NCI-H460 (cell line): ENCODE data around the gene PSMG4. TPM values are rescaled to one million over a fixed set of nuclear protein-coding genes. Genes with fewer than 3 reads are reported as not detected.

ENCODE experiments used
- DNase-seq: peaks from one replicate; pipeline ENCODE4 v3.0.0-alpha.2; 2016; ENCODE audit warnings: low read depth; ENCODE audit errors: extremely low read depth
- total RNA-seq: library from RNA; depleted of rRNA; stranded (reverse); fragments of >200 nt; shearing (Covaris generic); gene quantifications from 2 replicates; pipeline ENCODE4 v1.2.3, GENCODE V29; 2014; rRNA removed

Gene PSMG4
- total RNA-seq, 1 experiment from 2014 or later, result 25.4 TPM

DNA sequence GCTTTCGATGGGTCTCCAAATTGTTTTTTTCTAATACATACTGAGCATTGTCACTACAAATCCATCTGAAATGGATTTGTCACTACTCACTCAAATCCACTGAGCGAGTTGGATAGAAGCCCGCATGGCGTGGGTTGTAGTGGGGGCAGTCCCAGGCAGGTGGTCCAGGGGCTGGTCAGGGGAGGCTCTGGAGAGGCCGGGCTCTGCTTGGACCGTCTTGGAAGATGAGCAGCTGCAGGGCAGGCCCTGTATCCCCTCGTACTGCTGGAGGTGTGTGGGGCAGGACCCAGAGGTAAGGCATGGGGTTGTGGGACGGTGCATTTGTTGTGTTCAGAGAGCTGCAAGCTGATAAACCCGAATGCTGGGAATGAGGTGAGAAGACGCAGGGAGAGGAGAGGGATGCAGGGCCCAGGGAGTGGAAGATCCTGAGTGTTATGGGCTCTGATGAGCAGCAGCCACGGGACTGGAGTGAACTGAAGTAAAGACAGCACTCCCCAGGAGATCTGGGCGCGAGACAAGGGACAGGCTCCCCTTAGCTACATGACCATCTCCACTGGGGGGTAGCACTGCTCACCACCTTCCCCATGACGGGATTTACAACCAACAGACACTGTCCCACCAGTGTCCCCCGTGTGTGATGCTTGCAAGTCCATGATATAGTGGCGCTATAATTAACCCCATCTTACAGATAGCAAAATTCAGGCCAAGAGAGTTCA, 45.9 kb downstream of the PSMG4 start:
- DNase-seq, result no peak

DNA sequence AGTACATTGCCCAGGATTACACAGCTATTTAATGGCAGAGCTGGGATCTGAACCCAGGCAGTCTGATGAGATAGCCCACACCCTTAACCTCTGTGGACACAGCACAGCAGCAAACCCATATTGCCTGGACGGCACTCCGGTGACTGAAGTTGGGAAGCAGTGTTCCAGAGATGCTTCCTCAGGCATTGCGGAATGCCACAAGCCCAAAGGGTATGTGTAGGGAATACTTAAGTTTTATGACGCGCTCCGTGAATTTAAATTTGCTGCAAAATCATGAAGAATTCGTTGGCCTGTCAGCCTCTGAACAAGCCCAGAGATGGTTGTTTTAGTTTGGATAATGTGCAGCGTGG, 46.4 kb downstream of the PSMG4 start:
- DNase-seq, result no peak

DNA sequence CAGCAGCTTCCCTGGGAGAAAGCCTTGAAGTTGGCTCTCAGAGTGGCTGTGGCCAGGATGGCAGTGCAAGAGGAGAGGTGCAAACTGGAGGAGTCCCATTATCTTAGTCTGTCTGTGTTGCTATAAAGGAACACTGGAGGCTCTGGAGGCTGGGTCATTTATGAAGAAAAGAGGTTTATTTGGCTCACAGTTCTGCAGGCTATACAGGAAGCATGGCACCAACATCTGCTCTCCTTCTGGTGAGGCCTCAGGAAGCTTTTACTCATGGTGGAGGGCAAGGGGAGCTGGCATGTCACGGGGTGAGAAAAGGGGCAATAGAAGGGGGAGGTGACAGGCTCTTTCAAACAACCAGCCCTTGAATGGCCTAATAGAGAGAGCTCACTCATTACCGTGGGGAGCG, 47.1 kb downstream of the PSMG4 start:
- no peak for DNase-seq

DNA sequence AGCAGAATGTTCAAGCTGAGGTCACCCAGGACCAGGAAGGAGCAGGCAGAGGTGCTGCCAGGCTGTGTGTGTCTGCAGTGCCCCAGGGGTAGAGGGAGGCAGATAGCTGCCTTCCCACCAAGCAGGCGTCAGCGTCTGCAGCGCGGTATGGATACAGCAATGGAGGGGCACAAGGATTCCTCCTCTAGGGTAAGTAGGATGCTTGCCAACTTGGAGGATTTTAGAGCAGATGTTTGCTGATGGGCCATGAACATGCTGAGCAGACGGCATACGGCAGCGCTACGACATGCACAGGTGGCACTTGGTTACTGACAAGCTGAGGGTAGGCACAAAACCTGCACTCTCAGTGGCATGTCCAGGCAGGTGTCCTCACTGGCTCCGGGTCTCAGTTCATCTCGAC, 48.1 kb downstream of the PSMG4 start:
- DNase-seq, result no peak

DNA sequence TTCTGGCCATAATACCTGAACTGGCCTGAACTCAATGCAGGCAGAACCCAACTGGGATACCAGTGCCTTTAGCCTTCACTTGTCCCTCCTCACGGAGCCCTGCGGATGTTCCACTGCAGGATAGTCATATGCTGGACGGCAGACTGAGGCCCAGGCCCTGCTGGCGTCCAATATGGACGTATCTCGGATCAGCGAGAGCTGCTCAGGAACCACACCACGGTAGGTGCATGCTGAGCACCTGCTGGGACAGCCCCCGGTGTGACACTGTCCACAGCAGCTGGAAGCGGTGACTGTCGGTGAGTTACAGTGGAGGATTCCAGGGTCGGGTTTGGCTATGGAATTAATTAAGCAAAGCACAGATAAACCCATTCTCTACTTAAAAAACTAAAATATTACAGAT, 48.7 kb downstream of the PSMG4 start:
- DNase-seq, result no peak

DNA sequence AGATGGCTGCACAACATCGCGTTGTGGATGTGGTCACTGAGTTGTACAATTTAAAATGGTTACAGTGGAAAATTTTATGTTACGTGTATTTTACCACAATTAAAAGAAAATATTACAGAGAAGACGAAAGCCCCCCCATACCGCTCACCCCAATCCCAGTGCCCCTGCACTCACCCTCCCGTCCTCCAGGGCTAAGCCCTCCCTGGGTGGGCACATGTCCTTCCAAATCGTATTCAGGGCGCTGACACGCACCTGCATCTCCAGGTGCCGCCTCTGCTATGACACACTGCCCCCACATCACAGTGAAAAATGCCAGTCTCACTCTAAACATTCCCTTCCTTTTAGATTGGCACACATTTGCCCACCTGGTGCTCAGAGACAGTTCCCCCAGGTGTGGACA, 49.4 kb downstream of the PSMG4 start:
- no peak for DNase-seq

DNA sequence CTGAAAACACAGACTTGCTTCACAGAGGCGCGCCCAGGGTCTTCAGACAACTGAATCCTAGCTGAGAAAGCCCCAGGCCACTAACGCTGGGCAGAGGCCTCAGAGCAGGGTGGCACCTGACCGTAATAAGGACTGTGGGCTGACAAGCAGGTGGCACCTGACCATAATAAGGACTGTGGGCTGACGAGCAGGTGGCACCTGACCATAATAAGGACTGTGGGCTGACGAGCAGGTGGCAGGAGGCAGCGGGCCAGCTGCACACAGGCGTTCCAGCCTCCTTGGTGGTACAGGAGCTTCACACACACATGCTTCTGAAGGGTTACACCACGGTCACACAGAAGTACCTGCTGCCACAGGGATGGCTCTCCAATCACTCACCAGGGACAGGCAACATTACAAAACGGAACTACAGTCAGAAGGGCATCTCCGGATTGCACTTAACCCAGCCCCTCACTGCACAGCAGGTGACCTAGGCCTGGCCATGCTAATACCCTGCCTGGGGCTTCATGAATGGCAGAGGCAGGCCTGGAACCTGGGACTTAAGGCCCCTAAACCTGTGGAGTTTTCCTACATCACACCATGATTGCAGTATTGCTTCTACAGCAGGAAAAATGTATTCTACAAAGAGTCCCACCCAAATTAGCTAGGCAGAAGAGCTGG, 50.8 kb downstream of the PSMG4 start:
- DNase-seq, result no peak

DNA sequence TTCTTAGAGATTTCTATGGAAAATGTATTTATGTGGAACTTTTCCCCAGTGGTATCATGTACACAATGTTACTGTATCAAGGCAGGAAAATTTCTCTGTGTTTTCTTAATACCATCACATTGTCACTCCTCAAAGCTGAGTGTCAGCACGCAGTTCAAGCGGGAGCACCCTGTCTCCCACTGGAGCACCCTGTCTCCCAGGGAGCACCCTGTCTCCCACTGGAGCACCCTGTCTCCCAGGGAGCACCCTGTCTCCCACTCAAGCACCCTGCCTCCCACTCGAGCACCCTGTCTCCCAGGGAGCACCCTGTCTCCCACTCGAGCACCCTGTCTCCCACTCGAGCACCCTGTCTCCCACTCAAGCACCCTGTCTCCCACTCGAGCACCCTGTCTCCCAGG, 51.3 kb downstream of the PSMG4 start:
- DNase-seq, result no peak

DNA sequence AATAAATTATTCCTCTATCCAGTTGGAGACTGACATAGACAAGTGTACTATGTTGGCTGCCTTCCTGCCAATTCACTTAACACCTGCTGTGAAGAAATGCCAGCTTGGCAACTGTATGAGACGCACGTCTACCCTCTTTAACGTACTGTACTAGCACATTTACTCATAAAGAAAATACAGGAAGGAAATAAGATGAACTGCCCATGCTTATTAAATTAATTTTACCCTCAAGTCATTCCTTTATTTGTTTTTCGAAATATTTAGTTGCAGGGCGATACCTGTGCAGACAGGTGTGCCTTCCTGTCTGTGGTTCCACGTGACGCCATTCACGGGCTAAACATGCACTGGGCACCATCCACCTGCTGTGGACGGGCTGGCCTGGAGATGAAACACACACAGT, 52.0 kb downstream of the PSMG4 start:
- DNase-seq, result no peak

DNA sequence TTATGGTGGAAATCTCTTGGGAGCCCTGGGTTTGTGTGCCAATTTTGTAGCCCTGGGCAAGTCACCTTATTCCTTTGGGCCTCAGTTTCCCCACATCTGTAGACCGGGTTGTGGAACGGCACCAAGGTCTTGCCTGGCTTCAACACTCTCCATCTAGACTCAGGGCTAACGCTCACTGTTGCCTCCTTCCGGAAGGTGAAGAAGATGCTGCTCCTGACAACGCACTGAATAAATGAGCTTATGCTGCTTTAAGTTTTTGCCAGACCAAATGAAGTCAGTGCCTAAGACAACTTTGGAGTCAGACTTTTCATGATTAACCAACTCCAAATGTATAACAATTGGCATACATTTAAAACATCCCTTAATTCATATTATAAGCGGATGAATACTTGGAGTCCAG, 53.1 kb downstream of the PSMG4 start:
- DNase-seq, result no peak

DNA sequence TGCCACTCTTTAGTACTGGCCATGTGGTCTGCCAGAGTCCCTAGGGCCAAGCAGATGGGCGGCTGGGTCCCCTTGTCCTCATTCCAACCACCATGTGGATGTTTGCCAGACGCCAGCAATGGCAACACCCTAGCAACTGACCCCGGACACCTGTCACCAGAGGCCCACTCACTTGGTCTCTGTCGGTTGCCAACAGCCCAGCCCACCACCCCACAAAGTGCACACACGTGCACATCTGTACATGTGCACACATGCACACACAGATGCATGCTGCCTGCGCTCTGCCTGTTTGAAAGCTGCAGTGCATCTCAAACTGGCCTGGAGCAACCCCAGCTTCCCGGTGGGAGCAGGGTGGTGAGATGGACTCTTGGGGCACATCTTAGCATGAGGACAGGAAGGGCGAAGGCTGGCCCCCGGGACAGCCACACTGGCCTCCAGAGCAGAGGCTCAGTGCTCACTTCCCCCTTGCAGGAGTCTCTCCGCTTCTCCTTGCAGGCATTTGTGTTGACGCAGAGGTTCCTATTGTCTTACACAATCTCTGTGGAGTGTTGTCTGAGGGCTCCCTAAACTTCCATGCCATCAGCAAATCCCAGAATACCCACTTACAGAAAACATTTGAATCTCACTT, 54.0 kb downstream of the PSMG4 start:
- no peak for DNase-seq

DNA sequence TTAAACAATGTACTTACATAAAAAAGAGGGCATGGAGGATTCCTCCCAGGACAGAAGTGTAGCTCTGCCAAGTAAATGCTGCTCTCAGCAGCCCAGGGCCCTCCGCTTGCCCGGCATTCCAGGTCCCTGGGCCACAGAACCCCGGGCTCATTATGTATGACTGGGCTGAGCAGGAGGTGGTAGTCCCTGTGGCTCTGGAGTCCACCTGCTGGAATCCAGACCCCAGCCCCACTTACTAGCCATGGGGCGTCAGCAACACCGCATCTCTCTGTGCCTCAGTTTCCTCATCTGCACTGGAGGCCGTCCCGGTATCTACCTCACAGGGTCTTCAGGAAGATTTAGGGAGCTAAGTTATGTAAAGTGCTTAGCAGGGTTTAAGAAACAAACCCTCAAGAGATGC, 55.4 kb downstream of the PSMG4 start:
- DNase-seq, result no peak

DNA sequence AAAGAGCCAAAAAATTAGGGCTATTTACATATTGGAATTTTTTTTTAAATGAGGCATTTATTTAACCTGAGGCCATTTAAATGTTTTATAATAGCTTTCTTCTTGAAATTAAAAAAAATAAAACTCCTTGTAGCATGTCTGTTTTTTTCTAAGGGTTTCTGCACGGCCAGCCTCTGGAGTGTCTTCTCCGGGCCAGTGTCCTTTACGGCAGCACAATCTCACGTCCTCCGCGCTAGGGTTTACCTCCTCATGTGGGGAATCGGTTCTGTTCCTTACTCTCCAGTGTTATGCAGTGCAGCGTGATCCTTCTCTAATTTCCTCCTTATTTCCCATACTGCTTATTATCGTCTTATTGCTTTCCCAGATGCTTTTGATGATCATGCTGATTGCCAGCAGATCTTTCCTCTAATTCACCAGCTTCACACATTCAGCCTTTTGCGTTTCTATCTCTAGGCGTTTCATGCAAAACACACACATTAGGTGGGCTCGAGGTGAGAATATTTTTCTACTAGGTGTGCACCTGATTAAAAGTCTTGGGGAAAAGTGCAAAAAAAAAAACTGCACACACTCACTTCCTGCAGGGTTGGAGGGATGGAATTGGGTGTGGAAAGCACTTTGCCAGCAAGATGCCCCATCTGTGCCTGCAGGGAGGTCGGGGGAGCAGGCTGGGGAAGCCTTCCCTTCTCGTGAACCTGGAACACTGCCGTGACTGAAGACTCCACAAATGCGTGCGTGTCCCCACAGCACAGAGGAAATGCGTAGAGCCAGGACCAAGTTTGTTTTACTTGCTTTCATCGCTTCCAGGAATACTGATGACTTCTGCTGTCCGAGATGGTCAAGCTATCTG, 56.1 kb downstream of the PSMG4 start:
- no peak for DNase-seq

DNA sequence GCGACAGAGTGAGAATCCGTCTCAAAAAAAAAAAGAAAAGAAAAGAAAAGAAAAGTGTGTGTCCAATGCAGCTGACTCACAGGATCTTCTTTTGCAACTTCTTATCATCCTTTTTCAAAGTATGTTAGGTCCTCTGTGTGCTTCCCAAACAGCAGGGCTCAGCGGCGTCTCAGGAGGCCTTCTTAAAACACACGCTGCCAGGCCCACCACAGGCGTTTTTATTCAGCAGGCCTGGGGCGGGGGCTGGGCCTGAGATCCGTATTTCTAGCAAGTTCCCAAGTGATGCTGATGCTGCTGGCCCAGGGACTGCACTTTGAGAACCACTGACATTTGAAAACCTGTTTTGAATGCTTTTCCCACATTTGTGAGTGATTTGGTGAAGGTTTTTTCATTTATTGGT, 57.1 kb downstream of the PSMG4 start:
- no peak for DNase-seq

DNA sequence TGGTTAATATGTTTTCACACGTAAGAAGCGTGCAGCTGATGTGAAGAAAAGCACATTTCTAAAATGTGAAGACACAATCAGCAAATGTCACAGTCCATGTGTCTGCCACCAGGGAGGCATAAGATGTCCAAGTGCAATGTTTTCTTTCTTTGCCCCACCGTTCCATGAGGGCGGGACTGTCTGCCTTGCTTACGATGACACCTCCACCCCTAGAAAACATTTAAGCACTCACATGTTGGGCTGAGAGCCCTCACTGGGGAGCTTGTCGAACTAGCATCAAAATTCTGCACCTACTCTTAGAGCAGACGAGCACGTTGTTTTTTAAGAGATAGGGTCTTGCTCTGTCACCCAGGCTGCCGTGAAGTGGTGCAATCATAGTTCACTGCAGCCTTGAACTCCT, 57.6 kb downstream of the PSMG4 start:
- no peak for DNase-seq

DNA sequence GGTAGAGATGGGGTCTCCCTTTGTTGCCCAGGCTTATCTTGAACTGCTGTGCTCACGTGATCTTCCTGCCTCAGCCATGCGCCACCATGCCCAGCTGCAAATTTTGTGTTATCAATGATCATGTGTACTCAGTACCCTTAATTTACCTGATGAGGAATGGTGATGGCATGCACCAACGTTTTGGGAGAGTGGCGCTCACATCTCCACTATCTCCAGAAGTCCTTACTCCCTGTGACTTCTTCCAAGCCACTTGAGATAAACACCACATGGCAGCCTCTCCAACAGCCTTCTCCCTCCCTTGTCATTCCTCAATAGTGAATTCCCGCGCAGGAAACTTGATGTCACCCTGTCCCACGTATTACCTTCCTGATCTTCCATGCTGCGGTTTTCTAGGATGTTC, 58.1 kb downstream of the PSMG4 start:
- no peak for DNase-seq

Other genes with a start within 250 kb of the PSMG4 start
- 8.1 and 10.3 TPM in 2 replicates for gene RIPK1, start 190.5 kb upstream of the PSMG4 start, total RNA-seq
- gene BPHL, start 140.2 kb upstream of the PSMG4 start, total RNA-seq, result 14.9 and 16.1 TPM in 2 replicates
- gene TUBB2A, start 101.4 kb upstream of the PSMG4 start, total RNA-seq, result 17.1 and 19.5 TPM in 2 replicates
- 14.4 and 16.2 TPM in 2 replicates for gene TUBB2B, start 31.3 kb upstream of the PSMG4 start, total RNA-seq
- 3.8 and 4.9 TPM in 2 replicates for gene SLC22A23, start 198.1 kb downstream of the PSMG4 start, total RNA-seq